K562 (cell line): ENCODE data around the gene MLLT3. TPM values are rescaled to one million over a fixed set of nuclear protein-coding genes. Genes with fewer than 3 reads are reported as not detected.

Experiments
- ATAC-seq: fragments of 200-7000 bp; cut with Tn5 transposase; 3 replicates; pipeline ENCODE4 v1.9.1; 2020; ENCODE audit warnings: moderate library complexity
- BruUV-seq: library from RNA; stranded (reverse); fragments of 400-500 nt; replicated peaks from 2 replicates; lab custom pipeline; 2021; lab: Mats Ljungman, UMichigan
- CTCF ChIA-PET: fragments of 300-600 bp; formaldehyde crosslinking; extraction: SDS; loops from one replicate; lab custom pipeline; 2021; ENCODE audit warnings: low intra/inter-chr PET ratio; lab: Yijun Ruan, JAX
- POLR2A ChIA-PET: fragments of 300-600, 350-650 bp; sonication (Branson Sonifier 250); formaldehyde crosslinking; extraction: SDS; loops from one replicate; lab custom pipeline; 2021; ENCODE audit warnings: antibody characterized with exemption, inconsistent platforms; lab: Yijun Ruan, JAX
- DNase-seq, 4 experiments: peaks; one replicate each; pipeline versions ENCODE4 v3.0.0 to v3.0.0-alpha.2; 2011 to 2018; ENCODE audit warnings: low spot score in 3 of 4, mixed read lengths in 3 of 4; ENCODE audit errors: extremely low read depth in 1 of 4
- FAIRE-seq: peaks from 2 replicates; lab custom pipeline; 2011; peaks lifted over from hg19 to GRCh38; lab: Jason Lieb, UNC
- H2AFZ ChIP-seq: 2 replicates; pipeline ENCODE4 v1.6.0; 2011; ENCODE audit warnings: low read depth, low read length, control low read depth, inconsistent platforms
- H3K27ac ChIP-seq: fragments of 200-600 bp; 3 replicates; pipeline ENCODE4 v1.8.0; 2011; ENCODE audit warnings: low read depth, mild to moderate bottlenecking, control low read depth, inconsistent platforms, low read length, moderate library complexity, mixed read lengths; ENCODE audit errors: extremely low read depth
- H3K27me3 ChIP-seq, 2 experiments: fragments of 300-600 bp in 1 of 2; 2 replicates in 1 of 2; 3 replicates in 1 of 2; pipeline versions ENCODE4 v1.6.0 to v1.8.0; 2011; ENCODE audit warnings: inconsistent platforms in 2 of 2, low read length in 2 of 2, mild to moderate bottlenecking in 1 of 2, mixed read lengths in 1 of 2, moderate library complexity in 1 of 2; ENCODE audit not compliant: control insufficient read depth in 2 of 2, insufficient read depth in 2 of 2
- H3K36me3 ChIP-seq: fragments of 300-600 bp; 3 replicates; pipeline ENCODE4 v1.8.0; 2011; ENCODE audit warnings: mild to moderate bottlenecking, low read length, inconsistent platforms; ENCODE audit not compliant: control insufficient read depth, insufficient read depth
- H3K4me1 ChIP-seq, 2 experiments: fragments of 200-600 bp in 1 of 2; replicated peaks in 1 of 2; 2 replicates in 1 of 2; 3 replicates in 1 of 2; pipeline versions ENCODE4 v1.5.1 to v1.8.0; 2011; ENCODE audit warnings: inconsistent platforms in 2 of 2, low read length in 2 of 2, mild to moderate bottlenecking in 1 of 2, mixed read lengths in 1 of 2, moderate library complexity in 1 of 2; ENCODE audit not compliant: control insufficient read depth in 2 of 2, insufficient read depth in 2 of 2
- H3K4me2 ChIP-seq: 2 replicates; pipeline ENCODE4 v1.6.1; 2011; ENCODE audit warnings: low read length, control low read depth, inconsistent platforms, mixed read lengths; ENCODE audit not compliant: insufficient read depth
- H3K4me3 ChIP-seq: fragments of 200-600 bp; sonication (generic), shearing (Covaris generic); 2 replicates; pipeline ENCODE4 v1.5.1; 2016; ENCODE audit warnings: control low read depth, inconsistent platforms
- H3K79me2 ChIP-seq: fragments of 200-600 bp; 3 replicates; pipeline ENCODE4 v1.8.0; 2011; ENCODE audit warnings: low read length, inconsistent platforms; ENCODE audit not compliant: control insufficient read depth, insufficient read depth
- H3K9ac ChIP-seq, 2 experiments: 2 replicates each; pipeline versions ENCODE4 v1.6.0 to v1.6.1; 2011; ENCODE audit warnings: low read depth in 2 of 2, low read length in 2 of 2, control low read depth in 1 of 2, inconsistent platforms in 1 of 2, mild to moderate bottlenecking in 1 of 2, mixed read lengths in 1 of 2; ENCODE audit not compliant: insufficient read depth in 1 of 2
- H3K9me1 ChIP-seq: one replicate; pipeline ENCODE4 v1.6.0; 2011; ENCODE audit warnings: inconsistent platforms, mild to moderate bottlenecking, low read length, moderate library complexity; ENCODE audit not compliant: control insufficient read depth, insufficient read depth
- H3K9me3 ChIP-seq: replicated peaks from 2 replicates; pipeline ENCODE4 v1.5.1; 2011; ENCODE audit warnings: low read depth, low read length, inconsistent platforms; ENCODE audit not compliant: control insufficient read depth, insufficient read depth
- H4K20me1 ChIP-seq: replicated peaks from 2 replicates; pipeline ENCODE4 v1.6.1; 2011; ENCODE audit warnings: low read length, inconsistent platforms, mixed read lengths; ENCODE audit not compliant: control insufficient read depth, insufficient read depth
- E2F1 ChIP-seq: sonication (generic); formaldehyde crosslinking; IDR thresholded peaks from 2 replicates; pipeline ENCODE4 v1.8.1; 2023; ENCODE audit warnings: mild to moderate bottlenecking, missing genetic modification reagents, moderate library complexity
- EZH2 ChIP-seq: IDR thresholded peaks from 2 replicates; pipeline ENCODE4 v1.6.1; 2012; ENCODE audit warnings: low read depth, mild to moderate bottlenecking, inconsistent platforms, low read length, borderline replicate concordance
- HDAC8 ChIP-seq: fragments of 450-650 bp; IDR thresholded peaks from 2 replicates; pipeline ENCODE4 v1.6.1; 2016; ENCODE audit warnings: mild to moderate bottlenecking, missing genetic modification characterization, moderate library complexity, missing compliant biosample characterization
- HMBOX1 ChIP-seq: sonication (generic); IDR thresholded peaks from 2 replicates; pipeline ENCODE4 v1.6.1; 2016
- ILF3 ChIP-seq: fragments of 450-650 bp; IDR thresholded peaks from 2 replicates; pipeline ENCODE4 v1.6.1; 2018; ENCODE audit warnings: antibody characterized with exemption, mild to moderate bottlenecking, moderate library complexity, borderline replicate concordance
- NELFE ChIP-seq: IDR thresholded peaks from 2 replicates; pipeline ENCODE4 v1.6.1; 2011; ENCODE audit warnings: mild to moderate bottlenecking; ENCODE audit not compliant: insufficient read depth, insufficient read length
- NFIC ChIP-seq: fragments of 450-650 bp; IDR thresholded peaks from 2 replicates; pipeline ENCODE4 v1.6.1; 2017; ENCODE audit warnings: mild to moderate bottlenecking, inconsistent platforms
- SAFB2 ChIP-seq: fragments of 200-400 bp; formaldehyde crosslinking; IDR thresholded peaks from 2 replicates; pipeline ENCODE4 v1.6.1; 2018; ENCODE audit warnings: borderline replicate concordance, low read length, low read depth, moderate library complexity; ENCODE audit not compliant: severe bottlenecking
- USF1 ChIP-seq: sonication (generic); formaldehyde crosslinking; IDR thresholded peaks from 2 replicates; pipeline ENCODE4 v1.9.0; 2022; ENCODE audit warnings: mild to moderate bottlenecking, missing genetic modification reagents
- ZNF184 ChIP-seq: sonication (generic); formaldehyde crosslinking; IDR thresholded peaks from 2 replicates; pipeline ENCODE4 v1.5.0; 2020; ENCODE audit warnings: missing genetic modification reagents
- ZNF253 ChIP-seq: fragments of 250-450 bp; sonication (Bioruptor Pico); conservative IDR thresholded peaks from 2 replicates; pipeline ENCODE4 v1.6.1; 2021; ENCODE audit warnings: mild to moderate bottlenecking
- ZNF639 ChIP-seq, 2 experiments: fragments of 200-800 bp in 1 of 2; sonication (Bioruptor generic) in 1 of 2; sonication (generic) in 1 of 2; formaldehyde crosslinking in 1 of 2; IDR thresholded peaks in 1 of 2; conservative IDR thresholded peaks in 1 of 2; 2 replicates each; pipeline versions ENCODE4 v1.5.0 to v1.6.1; 2016 to 2020; ENCODE audit warnings: missing compliant biosample characterization in 1 of 2, missing genetic modification characterization in 1 of 2, missing genetic modification reagents in 1 of 2
- ZNF655 ChIP-seq: fragments of 250-450 bp; sonication (Bioruptor Pico); IDR thresholded peaks from 2 replicates; pipeline ENCODE4 v1.5.0; 2021
- WGBS: fragments of 100-300 bp; shearing (Covaris generic); methylation state at CpG from one replicate; pipeline ENCODE4 v1.1.6; 2016; ENCODE audit warnings: low coverage, mixed read lengths; ENCODE audit not compliant: insufficient coverage; ENCODE audit errors: missing lambda C conversion rate; 5-methylcytosine and 5-hydroxymethylcytosine counted together
- in situ Hi-C: fragments of 300-500 bp; cut with MboI; formaldehyde crosslinking; loops from 4 replicates; pipeline ENCODE4 v1.15.0; 2018; ENCODE audit warnings: inconsistent platforms, mixed read lengths
- intact Hi-C: fragments of 100-400 bp; cut with micrococcal nuclease; formaldehyde crosslinking; loops from 2 replicates; pipeline ENCODE4 v1.14.2; 2022
- polyA plus RNA-seq, 8 experiments: library from polyadenylated mRNA; depleted of rRNA in 4 of 8; stranded (reverse) in 5 of 8; unstranded in 3 of 8; fragments of >200 nt; fragmentation: Nextera tagmentation in 2 of 8; fragmentation: Illumina TruSeq in 1 of 8; extraction: Ambion mirVana in 2 of 8; extraction: Trizol in 1 of 8; gene quantifications; 2 replicates each; pipeline versions ENCODE4 v1.2.1 to v1.2.3, GENCODE V29; 2011 to 2014; ENCODE audit warnings: inconsistent platforms in 1 of 8, missing spikeins in 1 of 8
- total RNA-seq, 7 experiments: library from RNA; depleted of rRNA in 6 of 7; stranded (reverse); fragments of >200 nt in 6 of 7; fragmentation: Illumina TruSeq in 2 of 7; extraction: Trizol in 2 of 7; gene quantifications; 2 replicates each; pipeline versions ENCODE4 v1.2.1 to v1.2.3, GENCODE V29; 2011 to 2021; ENCODE audit warnings: low replicate concordance in 1 of 7

The MLLT3 gene
- total and polyA plus RNA-seq, 9 of the 15 experiments (the other 6 are each of a cell fraction or from before 2014, with no cell fraction given), result 0.07 to 0.42 (median 0.22) TPM; not detected in 4

- TF ChIP-seq ZNF655 (CRISPR knock-in tag) (no peak), E2F1 (CRISPR knock-in tag) (no peak)
Observed at GRCh38 chr9:20436476-20437195, 185.7 kb downstream of the MLLT3 start (continued).

- in situ Hi-C loops, result no loop called here
- H3K4me2 ChIP-seq, result no peak overlapping the region
- H3K4me3 ChIP-seq, result no peak overlapping the region
- H3K27me3 ChIP-seq, result no peaks in the 10 kb centered on the region
- POLR2A ChIA-PET, result no interaction called here
- no peaks in the 10 kb centered on the region for H3K9me1 ChIP-seq
- no peak overlapping the region for H3K27ac ChIP-seq
- no peaks in the 10 kb centered on the region for H4K20me1 ChIP-seq
- no peak overlapping the region for H2AFZ ChIP-seq
- no TSS peak for BruUV-seq
- no peaks in the 10 kb centered on the region for H3K36me3 ChIP-seq
- no peaks in the 10 kb centered on the region for H3K79me2 ChIP-seq
- intact Hi-C loops, result no loop called here
- CTCF ChIA-PET, result no interaction called here
- DNase-seq (no peak), FAIRE-seq (no peak), ATAC-seq (no peak)
- no peaks in the 10 kb centered on the region for H3K4me1 ChIP-seq
- H3K9me3 ChIP-seq, result no peaks in the 10 kb centered on the region
- WGBS, result 0% methylated on average over 1 of the region's 1 CpG
- H3K9ac ChIP-seq, result no peak overlapping the region
- TF ChIP-seq EZH2 (no peak), NELFE (no peak), USF1 (CRISPR knock-in tag) (no peak), NFIC (no peak), HMBOX1 (no peak), SAFB2 (no peak), ZNF184 (CRISPR knock-in tag) (no peak), ZNF253 (CRISPR knock-in tag) (no peak), HDAC8 (tag) (no peak), ZNF639 (CRISPR knock-in tag; conservative IDR thresholded peaks at IDR 0.05 in 1 of 2, IDR thresholded peaks at IDR 0.05 in 1 of 2) (no peak), ILF3 (no peak)
Observed at GRCh38 chr9:20428976-20429375, 193.3 kb downstream of the MLLT3 start.
